ENCODE results near the gene APCDD1L. TPM values are rescaled to one million over a fixed set of nuclear protein-coding genes. Genes with fewer than 3 reads are reported as not detected.
A peak's percentile ranks its signal among the peaks of the same experiment; 100 is the strongest.

Gene APCDD1L
- total and polyA plus RNA-seq, 3 experiments from 2014 or later = not detected

GRCh38 chr20:58457083-58457695 lies 58.0 kb downstream of the APCDD1L start:
- H3K27ac ChIP-seq (ENCODE audit: low read depth, low read length) = no peak overlapping the region
- no peak for DNase-seq
- H3K4me3 ChIP-seq (ENCODE audit: low read length) = no peak overlapping the region
- Mint-ChIP-seq H3K9me3 (peaks cover 0 to 11% (median 3%) of the 10 kb centered on the region in 5 donors), H3K4me3 (no peak overlapping the region), H3K27ac (no peak overlapping the region), H3K4me1 (peaks cover 0 to 1% (median 0%) of the 10 kb centered on the region in 3 donors), H3K27me3 (peaks cover 0 to 3% of the 10 kb centered on the region in 2 donors), H3K36me3 (peaks cover 12 to 19% (median 16%) of the 10 kb centered on the region in 3 donors)
- POLR2A ChIA-PET = no interaction called here
- no peaks in the 10 kb centered on the region for H3K9me3 ChIP-seq (ENCODE audit: low read length)
- no peaks in the 10 kb centered on the region for H3K36me3 ChIP-seq (ENCODE audit: insufficient read depth, low read length)
- no peaks in the 10 kb centered on the region for H3K27me3 ChIP-seq (ENCODE audit: insufficient read depth, low read length, poor library complexity, severe bottlenecking)
- CTCF ChIA-PET = no interaction called here
- H3K4me1 ChIP-seq (ENCODE audit: insufficient read depth, low read length) = no peaks in the 10 kb centered on the region

GRCh38 chr20:58454460-58454859 lies 60.7 kb downstream of the APCDD1L start:
- Histone ChIP-seq H3K36me3 (ENCODE audit: insufficient read depth, low read length) (no peaks in the 10 kb centered on the region), H3K4me3 (ENCODE audit: low read length) (no peak overlapping the region), H3K9me3 (ENCODE audit: low read length) (no peaks in the 10 kb centered on the region), H3K27ac (ENCODE audit: low read depth, low read length) (no peak overlapping the region), H3K27me3 (ENCODE audit: insufficient read depth, low read length, poor library complexity, severe bottlenecking) (no peaks in the 10 kb centered on the region), H3K4me1 (ENCODE audit: insufficient read depth, low read length) (no peaks in the 10 kb centered on the region)
- DNase-seq = no peak
- Mint-ChIP-seq H3K9me3 (peaks cover 0 to 11% (median 3%) of the 10 kb centered on the region in 5 donors), H3K4me3 (no peak overlapping the region), H3K27me3 (peaks cover 0 to 3% of the 10 kb centered on the region in 2 donors), H3K27ac (no peak overlapping the region), H3K36me3 (peaks cover 12 to 40% (median 23%) of the 10 kb centered on the region in 3 donors), H3K4me1 (peaks cover 0 to 1% (median 0%) of the 10 kb centered on the region in 3 donors)
- CTCF ChIA-PET = no interaction called here
- POLR2A ChIA-PET = no interaction called here

GRCh38 chr20:58453391-58453790 lies 61.8 kb downstream of the APCDD1L start:
- H3K4me3 Mint-ChIP-seq = no peak overlapping the region
- no peak overlapping the region for H3K27ac ChIP-seq (ENCODE audit: low read depth, low read length)
- no peak overlapping the region for H3K4me3 ChIP-seq (ENCODE audit: low read length)
- no peaks in the 10 kb centered on the region for H3K9me3 ChIP-seq (ENCODE audit: low read length)
- peak overlapping the region in 2 of 8 donors; percentile 29 to 51 for H3K27ac Mint-ChIP-seq
- H3K9me3 Mint-ChIP-seq = peaks cover 0 to 11% (median 3%) of the 10 kb centered on the region in 5 donors
- H3K36me3 ChIP-seq (ENCODE audit: insufficient read depth, low read length) = peaks cover 1% of the 10 kb centered on the region
- ChIA-PET POLR2A (no interaction called here), CTCF (no interaction called here)
- DNase-seq = no peak
- peaks cover 0 to 1% (median 0%) of the 10 kb centered on the region in 3 donors for H3K4me1 Mint-ChIP-seq
- no peaks in the 10 kb centered on the region for H3K4me1 ChIP-seq (ENCODE audit: insufficient read depth, low read length)
- peaks cover 0 to 2% of the 10 kb centered on the region in 2 donors for H3K27me3 Mint-ChIP-seq
- peaks cover 12 to 49% (median 22%) of the 10 kb centered on the region in 3 donors for H3K36me3 Mint-ChIP-seq
- H3K27me3 ChIP-seq (ENCODE audit: insufficient read depth, low read length, poor library complexity, severe bottlenecking) = no peaks in the 10 kb centered on the region

GRCh38 chr20:58452667-58453255 lies 62.4 kb downstream of the APCDD1L start:
- ChIA-PET CTCF (no interaction called here), POLR2A (no interaction called here)
- Histone ChIP-seq H3K4me3 (ENCODE audit: low read length) (no peak overlapping the region), H3K36me3 (ENCODE audit: insufficient read depth, low read length) (peaks cover 6% of the 10 kb centered on the region), H3K9me3 (ENCODE audit: low read length) (no peaks in the 10 kb centered on the region), H3K27ac (ENCODE audit: low read depth, low read length) (no peak overlapping the region), H3K27me3 (ENCODE audit: insufficient read depth, low read length, poor library complexity, severe bottlenecking) (no peaks in the 10 kb centered on the region), H3K4me1 (ENCODE audit: insufficient read depth, low read length) (no peaks in the 10 kb centered on the region)
- Mint-ChIP-seq H3K9me3 (peaks cover 0 to 11% (median 3%) of the 10 kb centered on the region in 5 donors), H3K4me3 (no peak overlapping the region), H3K27ac (peak overlapping the region in 3 of 8 donors; percentile 34 to 70 (median 51)), H3K27me3 (peaks cover 0 to 2% of the 10 kb centered on the region in 2 donors), H3K4me1 (peaks cover 0 to 1% (median 0%) of the 10 kb centered on the region in 3 donors), H3K36me3 (peaks cover 12 to 53% (median 21%) of the 10 kb centered on the region in 3 donors)
- no peak for DNase-seq

- no peak overlapping the region for H3K4me3 Mint-ChIP-seq
- no peaks in the 10 kb centered on the region for H3K4me1 Mint-ChIP-seq
- no peaks in the 10 kb centered on the region for H3K4me1 ChIP-seq (ENCODE audit: insufficient read depth, low read length)
- peaks cover 12 to 65% (median 24%) of the 10 kb centered on the region in 3 donors for H3K36me3 Mint-ChIP-seq
- ChIA-PET POLR2A (no interaction called here), CTCF (no interaction called here)
- peaks cover 10% of the 10 kb centered on the region for H3K36me3 ChIP-seq (ENCODE audit: insufficient read depth, low read length)
- no peaks in the 10 kb centered on the region for H3K27me3 Mint-ChIP-seq
- peak overlapping the region in 1 of 8 donors; percentile 84 for H3K27ac Mint-ChIP-seq
- no peaks in the 10 kb centered on the region for H3K27me3 ChIP-seq (ENCODE audit: insufficient read depth, low read length, poor library complexity, severe bottlenecking)
- H3K4me3 ChIP-seq (ENCODE audit: low read length) = no peak overlapping the region
- H3K9me3 ChIP-seq (ENCODE audit: low read length) = no peaks in the 10 kb centered on the region
- no peak for DNase-seq
- H3K9me3 Mint-ChIP-seq = peaks cover 0 to 11% (median 3%) of the 10 kb centered on the region in 5 donors
- no peak overlapping the region for H3K27ac ChIP-seq (ENCODE audit: low read depth, low read length)
Measured at GRCh38 chr20:58450254-58450653, 64.9 kb downstream of the APCDD1L start.

- no peaks in the 10 kb centered on the region for H3K4me1 Mint-ChIP-seq
- Histone ChIP-seq H3K4me1 (ENCODE audit: insufficient read depth, low read length) (no peaks in the 10 kb centered on the region), H3K9me3 (ENCODE audit: low read length) (no peaks in the 10 kb centered on the region), H3K36me3 (ENCODE audit: insufficient read depth, low read length) (peaks cover 10% of the 10 kb centered on the region), H3K27me3 (ENCODE audit: insufficient read depth, low read length, poor library complexity, severe bottlenecking) (no peaks in the 10 kb centered on the region), H3K27ac (ENCODE audit: low read depth, low read length) (no peak overlapping the region), H3K4me3 (ENCODE audit: low read length) (no peak overlapping the region)
- H3K9me3 Mint-ChIP-seq = peaks cover 0 to 9% (median under 1%) of the 10 kb centered on the region in 5 donors
- H3K36me3 Mint-ChIP-seq = peaks cover 9 to 70% (median 27%) of the 10 kb centered on the region in 3 donors
- no peak overlapping the region for H3K4me3 Mint-ChIP-seq
- CTCF ChIA-PET = no interaction called here
- POLR2A ChIA-PET = no interaction called here
- no peaks in the 10 kb centered on the region for H3K27me3 Mint-ChIP-seq
- DNase-seq = no peak
- no peak overlapping the region for H3K27ac Mint-ChIP-seq
Measured at GRCh38 chr20:58449681-58450221, 65.4 kb downstream of the APCDD1L start.

GRCh38 chr20:58448958-58449357 lies 66.2 kb downstream of the APCDD1L start:
- Mint-ChIP-seq H3K36me3 (peaks cover 1 to 76% (median 26%) of the 10 kb centered on the region in 3 donors), H3K9me3 (peaks cover 0 to 1% (median 0%) of the 10 kb centered on the region in 5 donors), H3K27ac (no peak overlapping the region), H3K4me1 (no peaks in the 10 kb centered on the region), H3K27me3 (no peaks in the 10 kb centered on the region), H3K4me3 (no peak overlapping the region)
- no peak overlapping the region for H3K27ac ChIP-seq (ENCODE audit: low read depth, low read length)
- CTCF ChIA-PET = no interaction called here
- no peak for DNase-seq
- H3K9me3 ChIP-seq (ENCODE audit: low read length) = no peaks in the 10 kb centered on the region
- no peak overlapping the region for H3K4me3 ChIP-seq (ENCODE audit: low read length)
- POLR2A ChIA-PET = no interaction called here
- H3K27me3 ChIP-seq (ENCODE audit: insufficient read depth, low read length, poor library complexity, severe bottlenecking) = no peaks in the 10 kb centered on the region
- H3K36me3 ChIP-seq (ENCODE audit: insufficient read depth, low read length) = peaks cover 17% of the 10 kb centered on the region
- no peaks in the 10 kb centered on the region for H3K4me1 ChIP-seq (ENCODE audit: insufficient read depth, low read length)
